HAP-1 (cell line): Measurements from ENCODE around the gene UBA1.

ENCODE experiments used
- DNase-seq, 2 experiments: peaks; one replicate each; pipeline ENCODE4 v3.0.0-alpha.2; 2016 to 2020; ENCODE audit warnings: low spot score in 2 of 2
- H3K27me3 ChIP-seq: fragments of 250-450 bp; sonication (Bioruptor Pico); 2 replicates; pipeline ENCODE4 v1.5.1; 2020; ENCODE audit warnings: low read depth, mild to moderate bottlenecking, moderate library complexity
- H3K36me3 ChIP-seq: fragments of 250-450 bp; sonication (Bioruptor Pico); replicated peaks from 2 replicates; pipeline ENCODE4 v1.5.1; 2020; ENCODE audit warnings: mild to moderate bottlenecking
- H3K4me1 ChIP-seq: fragments of 250-450 bp; sonication (Bioruptor Pico); 2 replicates; pipeline ENCODE4 v1.5.1; 2020; ENCODE audit warnings: mild to moderate bottlenecking
- H3K4me3 ChIP-seq: fragments of 250-450 bp; sonication (Bioruptor Pico); 2 replicates; pipeline ENCODE4 v1.5.1; 2020; ENCODE audit warnings: mild to moderate bottlenecking, moderate library complexity
- H3K9me3 ChIP-seq: fragments of 250-450 bp; sonication (Bioruptor Pico); 2 replicates; pipeline ENCODE4 v1.5.1; 2020; ENCODE audit warnings: mild to moderate bottlenecking, moderate library complexity
- in situ Hi-C: fragments of 300-500 bp; cut with MboI; formaldehyde crosslinking; loops from 3 replicates; pipeline ENCODE4 v1.14.3; 2020; ENCODE audit warnings: low sequenced_read_pairs, inconsistent platforms, mixed read lengths

The UBA1 gene

GRCh38 chrX:47160781-47161180 lies 32.8 kb upstream of the UBA1 start:
- in situ Hi-C loops, result no loop called here
- Histone ChIP-seq H3K36me3 (peaks cover 48% of the 10 kb centered on the region), H3K9me3 (no peaks in the 10 kb centered on the region), H3K4me1 (no peaks in the 10 kb centered on the region), H3K27me3 (no peaks in the 10 kb centered on the region), H3K4me3 (no peak overlapping the region)
- DNase-seq, result no peak

- Histone ChIP-seq H3K4me3 (no peak overlapping the region), H3K9me3 (no peaks in the 10 kb centered on the region), H3K4me1 (no peaks in the 10 kb centered on the region), H3K36me3 (peaks cover 25% of the 10 kb centered on the region), H3K27me3 (no peaks in the 10 kb centered on the region)
- no peak for DNase-seq
- in situ Hi-C loops, result no loop called here
Observed at GRCh38 chrX:47162927-47163583, 30.6 kb upstream of the UBA1 start.

GRCh38 chrX:47164420-47164819 lies 29.2 kb upstream of the UBA1 start:
- no peak for DNase-seq
- H3K4me3 ChIP-seq, result no peak overlapping the region
- H3K9me3 ChIP-seq, result no peaks in the 10 kb centered on the region
- no peaks in the 10 kb centered on the region for H3K27me3 ChIP-seq
- no peaks in the 10 kb centered on the region for H3K4me1 ChIP-seq
- in situ Hi-C loops, result no loop called here
- H3K36me3 ChIP-seq, result peaks cover 28% of the 10 kb centered on the region

- in situ Hi-C loops, result no loop called here
- no peak for DNase-seq
- no peaks in the 10 kb centered on the region for H3K27me3 ChIP-seq
- no peaks in the 10 kb centered on the region for H3K9me3 ChIP-seq
- H3K4me3 ChIP-seq, result no peak overlapping the region
- no peaks in the 10 kb centered on the region for H3K4me1 ChIP-seq
- H3K36me3 ChIP-seq, result peaks cover 43% of the 10 kb centered on the region
Observed at GRCh38 chrX:47166126-47166525, 27.5 kb upstream of the UBA1 start.

- Histone ChIP-seq H3K36me3 (peaks cover 52% of the 10 kb centered on the region), H3K27me3 (no peaks in the 10 kb centered on the region), H3K4me3 (no peak overlapping the region), H3K9me3 (no peaks in the 10 kb centered on the region), H3K4me1 (no peaks in the 10 kb centered on the region)
- DNase-seq, result no peak
- in situ Hi-C loops, result no loop called here
Observed at GRCh38 chrX:47168495-47169073, 25.0 kb upstream of the UBA1 start.

- H3K36me3 ChIP-seq, result peaks cover 58% of the 10 kb centered on the region
- H3K4me1 ChIP-seq, result no peaks in the 10 kb centered on the region
- H3K4me3 ChIP-seq, result no peak overlapping the region
- H3K27me3 ChIP-seq, result no peaks in the 10 kb centered on the region
- no peaks in the 10 kb centered on the region for H3K9me3 ChIP-seq
- no peak for DNase-seq
- in situ Hi-C loops, result no loop called here
Observed at GRCh38 chrX:47169273-47169672, 24.4 kb upstream of the UBA1 start.

- in situ Hi-C loops, result no loop called here
- H3K9me3 ChIP-seq, result no peaks in the 10 kb centered on the region
- DNase-seq, result no peak
- no peaks in the 10 kb centered on the region for H3K4me1 ChIP-seq
- peaks cover 64% of the 10 kb centered on the region for H3K36me3 ChIP-seq
- no peak overlapping the region for H3K4me3 ChIP-seq
- H3K27me3 ChIP-seq, result no peaks in the 10 kb centered on the region
Observed at GRCh38 chrX:47169726-47170515, 23.7 kb upstream of the UBA1 start.

GRCh38 chrX:47170861-47171692 lies 22.6 kb upstream of the UBA1 start:
- no peak for DNase-seq
- in situ Hi-C loops, result no loop called here
- Histone ChIP-seq H3K4me1 (no peaks in the 10 kb centered on the region), H3K27me3 (no peaks in the 10 kb centered on the region), H3K36me3 (peaks cover 72% of the 10 kb centered on the region), H3K4me3 (no peak overlapping the region), H3K9me3 (no peaks in the 10 kb centered on the region)

- Histone ChIP-seq H3K4me1 (no peaks in the 10 kb centered on the region), H3K4me3 (no peak overlapping the region), H3K9me3 (no peaks in the 10 kb centered on the region), H3K27me3 (no peaks in the 10 kb centered on the region), H3K36me3 (peaks cover 81% of the 10 kb centered on the region)
- in situ Hi-C loops, result no loop called here
- DNase-seq, result no peak
Observed at GRCh38 chrX:47171996-47172395, 21.6 kb upstream of the UBA1 start.

- H3K27me3 ChIP-seq, result no peaks in the 10 kb centered on the region
Observed at GRCh38 chrX:47172549-47172948, 21.1 kb upstream of the UBA1 start.

GRCh38 chrX:47172971-47173792 lies 20.4 kb upstream of the UBA1 start:
- in situ Hi-C loops, result no loop called here
- Histone ChIP-seq H3K9me3 (no peaks in the 10 kb centered on the region), H3K27me3 (no peaks in the 10 kb centered on the region), H3K4me1 (no peaks in the 10 kb centered on the region), H3K36me3 (peaks cover 93% of the 10 kb centered on the region), H3K4me3 (no peak overlapping the region)
- no peak for DNase-seq

More at GRCh38 chrX:47172549-47172948, 21.1 kb upstream of the UBA1 start:
- Histone ChIP-seq H3K4me1 (no peaks in the 10 kb centered on the region), H3K4me3 (no peak overlapping the region), H3K9me3 (no peaks in the 10 kb centered on the region), H3K36me3 (peaks cover 87% of the 10 kb centered on the region)
- in situ Hi-C loops, result no loop called here
- no peak for DNase-seq

- Histone ChIP-seq H3K27me3 (no peaks in the 10 kb centered on the region), H3K9me3 (no peaks in the 10 kb centered on the region), H3K36me3 (peaks cover 96% of the 10 kb centered on the region), H3K4me1 (no peaks in the 10 kb centered on the region), H3K4me3 (no peak overlapping the region)
- no peak for DNase-seq
- in situ Hi-C loops, result no loop called here
Observed at GRCh38 chrX:47174376-47174775, 19.3 kb upstream of the UBA1 start.
